ENCODE data around the gene PRAMEF20. TPM values are rescaled to one million over a fixed set of nuclear protein-coding genes. Genes with fewer than 3 reads are reported as not detected.
A peak's percentile ranks its signal among the peaks of the same experiment; 100 is the strongest.
"Not testable (repeated sequence)": the region's sequence is repeated elsewhere in the genome, so short reads cannot be mapped to it uniquely, and the experiment has no call there.

Gene PRAMEF20
- not detected for polyA plus RNA-seq (2013)

DNA sequence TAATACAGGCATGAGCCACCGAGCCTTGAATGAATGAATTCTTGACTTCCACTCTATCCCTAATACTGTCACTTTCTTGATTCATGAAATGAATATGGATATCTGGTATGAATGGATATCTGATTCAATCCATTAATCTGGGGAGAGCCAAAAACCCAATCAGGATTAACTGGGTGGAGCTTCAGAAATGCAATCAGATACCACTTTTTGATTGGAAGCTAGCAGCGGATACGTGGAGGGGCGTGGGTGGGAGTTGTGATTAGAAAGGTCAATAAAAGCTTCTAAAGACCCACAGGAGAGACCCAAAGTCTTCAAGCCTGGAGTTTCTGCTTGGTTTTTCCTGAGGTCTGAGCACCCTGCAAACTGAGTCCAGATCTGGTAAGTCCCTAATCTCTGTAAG is at the start of gene PRAMEF20:
PRAMEF20 (plus strand) TSS at position 301 of the 400 bp plus-strand sequence. CDS start 5,905 bp downstream, outside the sequence.
- POLR2A ChIA-PET; H3K27me3 ChIP-seq (replicated peaks in 2 of 5; ENCODE audit: control insufficient read depth in 4 of 5, insufficient read depth in 5 of 5, low read length in 4 of 5); H3K4me1 ChIP-seq (ENCODE audit: control extremely low read depth in 1 of 4, control insufficient read depth in 4 of 4, insufficient read depth in 4 of 4, low read length in 3 of 4); H3K4me3 ChIP-seq (ENCODE audit: control insufficient read depth in 1 of 7, extremely low read depth in 1 of 7, insufficient read depth in 4 of 7, low read depth in 2 of 7, low read length in 6 of 7); H3K9me3 ChIP-seq (ENCODE audit: control extremely low read depth in 1 of 5, control insufficient read depth in 4 of 5, insufficient read depth in 2 of 5, low read depth in 1 of 5, low read length in 4 of 5); H3K27ac ChIP-seq (ENCODE audit: insufficient read depth in 1 of 2, low read depth in 1 of 2, low read length in 2 of 2, poor library complexity in 1 of 2, severe bottlenecking in 2 of 2); DNase-seq; H3K36me3 ChIP-seq (ENCODE audit: control insufficient read depth in 4 of 4, insufficient read depth in 4 of 4, low read length in 3 of 4): not testable (repeated sequence)
- no CpG with 5 or more reads among the region's 4 CpGs for WGBS (ENCODE audit: insufficient coverage)
- CTCF ChIA-PET: interaction anchor here (1.6 kb wide), 1 partner anchor 9 kb away, joined by 4 read pairs; no protein-coding TSS in a partner anchor

DNA sequence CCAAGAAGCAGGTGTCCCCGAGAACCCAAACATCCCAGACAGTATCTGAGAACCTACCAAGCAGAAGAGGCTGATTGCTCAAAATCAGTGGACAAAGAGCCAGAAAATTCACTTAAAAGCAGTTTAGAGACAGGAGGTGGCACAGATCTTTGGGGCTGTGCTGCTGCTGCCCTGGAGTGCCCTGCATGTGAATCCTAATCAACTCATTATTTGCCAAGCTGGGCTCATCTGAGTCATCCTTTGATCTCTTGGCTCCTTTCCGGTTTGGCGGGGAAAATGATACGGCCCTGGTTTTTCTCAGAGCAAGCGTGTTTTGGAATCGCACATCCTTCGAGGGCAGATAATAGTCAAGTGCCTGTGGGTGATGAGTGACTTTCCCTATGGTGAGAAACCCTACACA is 47.9 kb upstream of the PRAMEF20 start:
- WGBS (ENCODE audit: insufficient coverage): no CpG with 5 or more reads among the region's 7 CpGs
- H3K27ac ChIP-seq (ENCODE audit: insufficient read depth in 1 of 2, low read depth in 1 of 2, low read length in 2 of 2, poor library complexity in 1 of 2, severe bottlenecking in 2 of 2); H3K27me3 ChIP-seq (replicated peaks in 2 of 5; ENCODE audit: control insufficient read depth in 4 of 5, insufficient read depth in 5 of 5, low read length in 4 of 5); H3K4me3 ChIP-seq (ENCODE audit: control insufficient read depth in 1 of 7, extremely low read depth in 1 of 7, insufficient read depth in 4 of 7, low read depth in 2 of 7, low read length in 6 of 7); H3K9me3 ChIP-seq (ENCODE audit: control extremely low read depth in 1 of 5, control insufficient read depth in 4 of 5, insufficient read depth in 2 of 5, low read depth in 1 of 5, low read length in 4 of 5); H3K4me1 ChIP-seq (ENCODE audit: control extremely low read depth in 1 of 4, control insufficient read depth in 4 of 4, insufficient read depth in 4 of 4, low read length in 3 of 4); POLR2A ChIA-PET; H3K36me3 ChIP-seq (ENCODE audit: control insufficient read depth in 4 of 4, insufficient read depth in 4 of 4, low read length in 3 of 4); CTCF ChIA-PET; DNase-seq: not testable (repeated sequence)

DNA sequence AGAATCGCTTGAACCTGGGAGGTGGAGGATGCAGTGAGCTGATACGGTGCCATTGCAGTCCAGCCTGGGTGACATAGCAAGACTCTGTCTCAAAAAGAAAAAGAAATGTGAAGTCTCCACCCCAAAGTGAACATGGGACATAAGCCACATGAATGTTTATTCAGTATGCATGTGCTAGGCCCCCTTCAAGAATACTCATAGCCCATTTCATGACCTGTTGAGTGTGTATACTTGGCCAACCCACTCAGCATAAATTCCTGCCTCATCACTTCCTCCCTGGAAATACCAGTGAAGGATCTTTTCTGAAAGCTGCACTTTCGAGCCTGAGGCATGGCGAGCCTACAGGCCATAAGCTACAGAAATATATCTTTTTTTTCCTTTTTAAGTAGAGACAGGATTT is 45.3 kb upstream of the PRAMEF20 start:
- WGBS (ENCODE audit: insufficient coverage): no CpG with 5 or more reads among the region's 4 CpGs
- H3K36me3 ChIP-seq (ENCODE audit: control insufficient read depth in 4 of 4, insufficient read depth in 4 of 4, low read length in 3 of 4); CTCF ChIA-PET; H3K27me3 ChIP-seq (replicated peaks in 2 of 5; ENCODE audit: control insufficient read depth in 4 of 5, insufficient read depth in 5 of 5, low read length in 4 of 5); H3K9me3 ChIP-seq (ENCODE audit: control extremely low read depth in 1 of 5, control insufficient read depth in 4 of 5, insufficient read depth in 2 of 5, low read depth in 1 of 5, low read length in 4 of 5); DNase-seq; POLR2A ChIA-PET; H3K4me1 ChIP-seq (ENCODE audit: control extremely low read depth in 1 of 4, control insufficient read depth in 4 of 4, insufficient read depth in 4 of 4, low read length in 3 of 4); H3K4me3 ChIP-seq (ENCODE audit: control insufficient read depth in 1 of 7, extremely low read depth in 1 of 7, insufficient read depth in 4 of 7, low read depth in 2 of 7, low read length in 6 of 7); H3K27ac ChIP-seq (ENCODE audit: insufficient read depth in 1 of 2, low read depth in 1 of 2, low read length in 2 of 2, poor library complexity in 1 of 2, severe bottlenecking in 2 of 2): not testable (repeated sequence)

DNA sequence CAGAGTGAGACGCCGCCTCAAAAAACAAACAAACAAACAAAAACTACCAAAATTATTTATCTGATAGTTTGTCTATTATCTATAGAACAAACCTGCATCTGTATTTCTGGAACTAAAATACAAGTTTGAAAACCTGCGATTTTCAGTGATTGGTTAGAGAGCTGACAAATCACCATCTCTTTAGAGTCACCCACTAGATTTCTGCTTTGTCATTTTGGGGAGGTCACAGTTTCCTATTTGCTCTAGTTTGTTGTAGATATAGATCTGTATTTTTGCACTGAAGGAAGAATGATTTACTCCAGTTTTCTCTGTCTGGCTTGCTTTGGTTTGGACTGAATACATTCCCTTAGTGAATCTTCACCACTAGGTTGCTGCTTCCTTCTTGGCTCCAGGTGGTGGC is 43.7 kb upstream of the PRAMEF20 start:
- H3K27ac ChIP-seq (ENCODE audit: insufficient read depth in 1 of 2, low read depth in 1 of 2, low read length in 2 of 2, poor library complexity in 1 of 2, severe bottlenecking in 2 of 2); H3K4me1 ChIP-seq (ENCODE audit: control extremely low read depth in 1 of 4, control insufficient read depth in 4 of 4, insufficient read depth in 4 of 4, low read length in 3 of 4); CTCF ChIA-PET; H3K36me3 ChIP-seq (ENCODE audit: control insufficient read depth in 4 of 4, insufficient read depth in 4 of 4, low read length in 3 of 4); POLR2A ChIA-PET; H3K27me3 ChIP-seq (replicated peaks in 2 of 5; ENCODE audit: control insufficient read depth in 4 of 5, insufficient read depth in 5 of 5, low read length in 4 of 5); H3K9me3 ChIP-seq (ENCODE audit: control extremely low read depth in 1 of 5, control insufficient read depth in 4 of 5, insufficient read depth in 2 of 5, low read depth in 1 of 5, low read length in 4 of 5); H3K4me3 ChIP-seq (ENCODE audit: control insufficient read depth in 1 of 7, extremely low read depth in 1 of 7, insufficient read depth in 4 of 7, low read depth in 2 of 7, low read length in 6 of 7): not testable (repeated sequence)
- WGBS (ENCODE audit: insufficient coverage): no CpG with 5 or more reads among the region's 3 CpGs
- DNase-seq: peak; percentile 45 to 85 (median 74)

DNA sequence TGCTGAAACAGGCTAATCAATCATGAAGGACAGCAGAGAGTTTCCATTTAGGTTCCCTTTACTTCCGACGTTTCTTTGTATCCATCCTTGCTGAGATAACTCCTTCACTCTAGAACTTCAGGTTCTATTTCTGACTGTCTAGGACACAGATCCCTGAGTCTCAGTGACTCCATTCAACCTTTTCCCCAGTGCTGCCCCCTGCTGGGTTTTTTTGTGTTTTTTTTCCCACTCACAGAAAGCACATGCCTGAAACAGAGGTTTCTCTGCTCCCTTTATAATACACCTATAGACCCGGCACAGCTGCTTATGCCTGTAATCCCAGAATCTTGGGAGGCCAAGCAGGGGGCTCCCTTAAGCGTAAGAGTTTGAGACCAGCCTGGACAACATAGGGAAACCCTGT is 41.7 kb upstream of the PRAMEF20 start:
- H3K27me3 ChIP-seq (replicated peaks in 2 of 5; ENCODE audit: control insufficient read depth in 4 of 5, insufficient read depth in 5 of 5, low read length in 4 of 5); POLR2A ChIA-PET; H3K36me3 ChIP-seq (ENCODE audit: control insufficient read depth in 4 of 4, insufficient read depth in 4 of 4, low read length in 3 of 4); H3K4me1 ChIP-seq (ENCODE audit: control extremely low read depth in 1 of 4, control insufficient read depth in 4 of 4, insufficient read depth in 4 of 4, low read length in 3 of 4); CTCF ChIA-PET; H3K27ac ChIP-seq (ENCODE audit: insufficient read depth in 1 of 2, low read depth in 1 of 2, low read length in 2 of 2, poor library complexity in 1 of 2, severe bottlenecking in 2 of 2); H3K9me3 ChIP-seq (ENCODE audit: control extremely low read depth in 1 of 5, control insufficient read depth in 4 of 5, insufficient read depth in 2 of 5, low read depth in 1 of 5, low read length in 4 of 5); H3K4me3 ChIP-seq (ENCODE audit: control insufficient read depth in 1 of 7, extremely low read depth in 1 of 7, insufficient read depth in 4 of 7, low read depth in 2 of 7, low read length in 6 of 7): not testable (repeated sequence)
- DNase-seq: peak; percentile 25 to 37 (median 32)
- 82% methylated on average over 2 of the region's 4 CpGs for WGBS (ENCODE audit: insufficient coverage)

DNA sequence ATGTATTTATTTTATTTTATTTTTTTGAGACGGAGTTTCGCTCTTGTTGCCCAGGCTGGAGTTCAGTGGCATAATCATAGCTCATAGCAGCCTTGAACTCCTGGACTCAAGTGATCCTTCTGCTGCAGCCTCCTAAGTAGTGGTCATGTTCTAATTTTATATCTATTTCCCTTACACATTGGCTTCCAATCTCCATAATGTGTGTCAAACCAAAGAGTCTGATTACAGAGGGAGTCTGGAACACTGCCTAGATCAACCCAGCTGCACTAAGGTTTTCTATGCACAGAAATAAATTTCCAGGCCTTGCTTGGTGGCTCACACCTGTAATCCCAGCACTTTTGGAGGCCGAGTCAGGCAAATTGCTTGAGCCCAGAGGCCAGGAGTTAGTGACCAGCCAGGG is 31.3 kb upstream of the PRAMEF20 start:
- H3K4me1 ChIP-seq (ENCODE audit: control extremely low read depth in 1 of 4, control insufficient read depth in 4 of 4, insufficient read depth in 4 of 4, low read length in 3 of 4); H3K27ac ChIP-seq (ENCODE audit: insufficient read depth in 1 of 2, low read depth in 1 of 2, low read length in 2 of 2, poor library complexity in 1 of 2, severe bottlenecking in 2 of 2); POLR2A ChIA-PET; H3K27me3 ChIP-seq (replicated peaks in 2 of 5; ENCODE audit: control insufficient read depth in 4 of 5, insufficient read depth in 5 of 5, low read length in 4 of 5); CTCF ChIA-PET; H3K36me3 ChIP-seq (ENCODE audit: control insufficient read depth in 4 of 4, insufficient read depth in 4 of 4, low read length in 3 of 4); H3K9me3 ChIP-seq (ENCODE audit: control extremely low read depth in 1 of 5, control insufficient read depth in 4 of 5, insufficient read depth in 2 of 5, low read depth in 1 of 5, low read length in 4 of 5); H3K4me3 ChIP-seq (ENCODE audit: control insufficient read depth in 1 of 7, extremely low read depth in 1 of 7, insufficient read depth in 4 of 7, low read depth in 2 of 7, low read length in 6 of 7); DNase-seq: not testable (repeated sequence)
- WGBS (ENCODE audit: insufficient coverage): no CpG with 5 or more reads among the region's 3 CpGs

DNA sequence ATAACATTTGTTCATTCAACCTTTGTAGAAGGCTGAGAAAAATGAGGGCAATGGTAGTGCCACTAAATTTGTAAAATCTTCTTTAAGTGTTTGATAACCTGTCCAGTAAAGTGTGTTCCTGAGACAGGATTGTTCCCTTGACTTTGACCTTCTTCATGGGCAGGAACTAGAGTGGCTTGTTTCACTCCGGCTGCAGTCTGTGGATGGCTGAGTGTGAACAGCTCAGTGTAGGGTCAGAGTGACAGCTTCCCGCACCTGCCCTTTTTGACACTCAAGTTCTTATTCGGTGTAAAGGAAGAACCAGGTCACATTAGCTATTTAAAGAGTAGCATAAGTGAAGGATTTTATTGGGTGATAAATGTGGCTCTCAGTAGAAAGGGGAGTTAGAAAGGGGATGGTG is 29.9 kb upstream of the PRAMEF20 start:
- H3K9me3 ChIP-seq (ENCODE audit: control extremely low read depth in 1 of 5, control insufficient read depth in 4 of 5, insufficient read depth in 2 of 5, low read depth in 1 of 5, low read length in 4 of 5); H3K27ac ChIP-seq (ENCODE audit: insufficient read depth in 1 of 2, low read depth in 1 of 2, low read length in 2 of 2, poor library complexity in 1 of 2, severe bottlenecking in 2 of 2); DNase-seq; H3K4me1 ChIP-seq (ENCODE audit: control extremely low read depth in 1 of 4, control insufficient read depth in 4 of 4, insufficient read depth in 4 of 4, low read length in 3 of 4); H3K4me3 ChIP-seq (ENCODE audit: control insufficient read depth in 1 of 7, extremely low read depth in 1 of 7, insufficient read depth in 4 of 7, low read depth in 2 of 7, low read length in 6 of 7); H3K27me3 ChIP-seq (replicated peaks in 2 of 5; ENCODE audit: control insufficient read depth in 4 of 5, insufficient read depth in 5 of 5, low read length in 4 of 5); H3K36me3 ChIP-seq (ENCODE audit: control insufficient read depth in 4 of 4, insufficient read depth in 4 of 4, low read length in 3 of 4); POLR2A ChIA-PET: not testable (repeated sequence)
- 80% methylated on average over 1 of the region's 3 CpGs for WGBS (ENCODE audit: insufficient coverage)
- CTCF ChIA-PET: interaction anchor here (0.6 kb wide), 1 partner anchor 1086 kb away, joined by 3 read pairs; no protein-coding TSS in a partner anchor

DNA sequence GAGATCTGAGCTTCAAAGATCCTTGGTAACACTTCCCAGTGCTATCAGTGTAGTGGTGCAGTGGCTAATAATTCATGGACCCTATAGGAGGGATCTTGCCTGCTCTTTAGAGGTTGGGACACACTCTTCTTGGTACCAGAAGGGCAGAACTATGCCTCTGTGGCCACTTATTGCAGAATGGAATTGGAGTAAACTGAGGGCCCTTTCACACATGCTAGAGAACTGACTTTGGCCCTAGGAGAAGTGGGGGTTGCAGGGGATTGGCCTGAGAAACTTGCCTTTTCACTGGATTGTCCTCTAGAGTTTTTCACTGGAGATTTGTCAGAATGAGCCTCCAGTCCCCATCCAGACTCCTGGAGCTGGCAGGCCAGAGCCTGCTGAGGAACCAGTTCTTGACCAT is 20.9 kb upstream of the PRAMEF20 start, which contains the start of gene PRAMEF17:
PRAMEF17 (plus strand) TSS at position 301 of the 400 bp plus-strand sequence; CDS start at position 327, 26 bp downstream.
- H3K4me1 ChIP-seq (ENCODE audit: control extremely low read depth in 1 of 4, control insufficient read depth in 4 of 4, insufficient read depth in 4 of 4, low read length in 3 of 4); POLR2A ChIA-PET; H3K27me3 ChIP-seq (replicated peaks in 2 of 5; ENCODE audit: control insufficient read depth in 4 of 5, insufficient read depth in 5 of 5, low read length in 4 of 5); CTCF ChIA-PET; H3K36me3 ChIP-seq (ENCODE audit: control insufficient read depth in 4 of 4, insufficient read depth in 4 of 4, low read length in 3 of 4); H3K27ac ChIP-seq (ENCODE audit: insufficient read depth in 1 of 2, low read depth in 1 of 2, low read length in 2 of 2, poor library complexity in 1 of 2, severe bottlenecking in 2 of 2); H3K4me3 ChIP-seq (ENCODE audit: control insufficient read depth in 1 of 7, extremely low read depth in 1 of 7, insufficient read depth in 4 of 7, low read depth in 2 of 7, low read length in 6 of 7); H3K9me3 ChIP-seq (ENCODE audit: control extremely low read depth in 1 of 5, control insufficient read depth in 4 of 5, insufficient read depth in 2 of 5, low read depth in 1 of 5, low read length in 4 of 5); DNase-seq: not testable (repeated sequence)

Data from common myeloid progenitor, CD34-positive (primary cell).